KMS-11 (cell line): ENCODE results near the gene UBE2Q1.

Source experiments
- H2AFZ ChIP-seq: fragments of 200-600 bp; sonication (generic); 2 replicates; pipeline ENCODE4 v1.6.1; 2016; ENCODE audit warnings: antibody characterized with exemption, mixed run types, low read depth
- H3K27ac ChIP-seq: fragments of 200-600 bp; sonication (generic); 2 replicates; pipeline ENCODE4 v1.6.1; 2016; ENCODE audit warnings: mild to moderate bottlenecking, mixed run types
- H3K27me3 ChIP-seq: fragments of 200-600 bp; sonication (generic); 2 replicates; pipeline ENCODE4 v1.6.1; 2017; ENCODE audit warnings: mild to moderate bottlenecking, low read depth, mixed run types, moderate library complexity; ENCODE audit not compliant: insufficient read depth
- H3K36me3 ChIP-seq: fragments of 200-600 bp; sonication (generic); 2 replicates; pipeline ENCODE4 v1.6.1; 2017; ENCODE audit warnings: mild to moderate bottlenecking, mixed run types; ENCODE audit not compliant: insufficient read depth
- H3K4me1 ChIP-seq: fragments of 200-600 bp; sonication (generic); 2 replicates; pipeline ENCODE4 v1.6.1; 2016; ENCODE audit warnings: mild to moderate bottlenecking, low read depth, mixed run types; ENCODE audit not compliant: poor library complexity, severe bottlenecking
- H3K4me2 ChIP-seq: fragments of 200-600 bp; sonication (generic); 2 replicates; pipeline ENCODE4 v1.7.0; 2016; ENCODE audit warnings: mild to moderate bottlenecking, mixed run types
- H3K4me3 ChIP-seq: fragments of 200-600 bp; sonication (generic); IDR thresholded peaks from 2 replicates; pipeline ENCODE4 v1.6.1; 2017; ENCODE audit warnings: low read depth, low read length, mixed read lengths; ENCODE audit not compliant: insufficient read depth
- H3K79me2 ChIP-seq: fragments of 200-600 bp; sonication (generic); 2 replicates; pipeline ENCODE4 v1.6.1; 2016; ENCODE audit warnings: low read depth, mixed run types; ENCODE audit not compliant: insufficient read depth
- H3K9ac ChIP-seq: fragments of 200-600 bp; sonication (generic); 2 replicates; pipeline ENCODE4 v1.6.1; 2016; ENCODE audit warnings: mild to moderate bottlenecking, mixed run types
- H4K20me1 ChIP-seq: fragments of 200-600 bp; sonication (generic); 2 replicates; pipeline ENCODE4 v1.6.1; 2016; ENCODE audit warnings: mild to moderate bottlenecking, mixed run types; ENCODE audit not compliant: insufficient read depth
- TF ChIP-seq, protein P1 (sequence below): fragments of 200-600 bp; sonication (generic); conservative IDR thresholded peaks from 2 replicates; pipeline ENCODE4 v1.6.1; 2017; ENCODE audit warnings: low read depth, mild to moderate bottlenecking, antibody characterized with exemption, low read length, moderate library complexity, mixed read lengths

UBE2Q1 gene

GRCh38 chr1:154603317-154603716 lies 44.9 kb upstream of the UBE2Q1 start:
- H3K27me3 ChIP-seq: no peaks in the 10 kb centered on the region
- no peak overlapping the region for H3K27ac ChIP-seq
- peaks cover 19% of the 10 kb centered on the region; the same call in 1 of the 2 replicates for H3K36me3 ChIP-seq
- H3K4me1 ChIP-seq: peaks cover 87% of the 10 kb centered on the region
- no peak overlapping the region for H3K9ac ChIP-seq
- no peak overlapping the region for H3K4me2 ChIP-seq
- H4K20me1 ChIP-seq: peaks cover 70% of the 10 kb centered on the region
- no peak overlapping the region for H2AFZ ChIP-seq
- H3K79me2 ChIP-seq: peaks cover 97% of the 10 kb centered on the region
- no peak overlapping the region for H3K4me3 ChIP-seq
- TF ChIP-seq, protein P1, sequence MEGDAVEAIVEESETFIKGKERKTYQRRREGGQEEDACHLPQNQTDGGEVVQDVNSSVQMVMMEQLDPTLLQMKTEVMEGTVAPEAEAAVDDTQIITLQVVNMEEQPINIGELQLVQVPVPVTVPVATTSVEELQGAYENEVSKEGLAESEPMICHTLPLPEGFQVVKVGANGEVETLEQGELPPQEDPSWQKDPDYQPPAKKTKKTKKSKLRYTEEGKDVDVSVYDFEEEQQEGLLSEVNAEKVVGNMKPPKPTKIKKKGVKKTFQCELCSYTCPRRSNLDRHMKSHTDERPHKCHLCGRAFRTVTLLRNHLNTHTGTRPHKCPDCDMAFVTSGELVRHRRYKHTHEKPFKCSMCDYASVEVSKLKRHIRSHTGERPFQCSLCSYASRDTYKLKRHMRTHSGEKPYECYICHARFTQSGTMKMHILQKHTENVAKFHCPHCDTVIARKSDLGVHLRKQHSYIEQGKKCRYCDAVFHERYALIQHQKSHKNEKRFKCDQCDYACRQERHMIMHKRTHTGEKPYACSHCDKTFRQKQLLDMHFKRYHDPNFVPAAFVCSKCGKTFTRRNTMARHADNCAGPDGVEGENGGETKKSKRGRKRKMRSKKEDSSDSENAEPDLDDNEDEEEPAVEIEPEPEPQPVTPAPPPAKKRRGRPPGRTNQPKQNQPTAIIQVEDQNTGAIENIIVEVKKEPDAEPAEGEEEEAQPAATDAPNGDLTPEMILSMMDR: no peak

DNA sequence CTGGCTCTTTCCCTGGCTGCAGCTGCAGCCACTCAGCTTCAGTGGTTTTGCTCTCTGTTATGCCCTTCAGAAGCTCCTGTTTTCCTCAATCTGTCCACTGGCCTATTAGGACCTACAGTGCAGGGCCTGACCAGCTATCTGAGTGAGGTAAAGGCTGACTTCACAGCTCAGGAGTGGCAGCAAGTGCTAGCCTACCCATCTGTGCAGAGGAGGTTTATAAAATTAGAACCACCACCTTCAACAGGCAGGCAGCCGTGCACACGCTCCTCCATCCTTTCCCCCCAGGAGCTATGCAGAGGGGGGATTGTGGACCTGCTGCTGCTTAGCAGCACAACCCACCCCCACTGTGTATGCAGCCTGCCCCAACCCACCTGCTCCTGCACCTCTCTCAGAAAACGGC lies 41.2 kb upstream of the UBE2Q1 start:
- no peak overlapping the region for H3K27ac ChIP-seq
- peaks cover 60% of the 10 kb centered on the region for H3K4me1 ChIP-seq
- no peak overlapping the region for H3K4me3 ChIP-seq
- TF ChIP-seq, protein P1: no peak
- peaks cover 64% of the 10 kb centered on the region for H3K79me2 ChIP-seq
- H3K9ac ChIP-seq: no peak overlapping the region
- peaks cover 41% of the 10 kb centered on the region; the same call in 1 of the 2 replicates for H3K36me3 ChIP-seq
- H4K20me1 ChIP-seq: peaks cover 56% of the 10 kb centered on the region
- no peak overlapping the region for H3K4me2 ChIP-seq
- H3K27me3 ChIP-seq: no peaks in the 10 kb centered on the region
- H2AFZ ChIP-seq: no peak overlapping the region

GRCh38 chr1:154598871-154599635 lies 40.6 kb upstream of the UBE2Q1 start:
- H3K36me3 ChIP-seq: peaks cover 47% of the 10 kb centered on the region; the same call in 1 of the 2 replicates
- H3K79me2 ChIP-seq: peaks cover 58% of the 10 kb centered on the region
- H3K27ac ChIP-seq: no peak overlapping the region
- no peak overlapping the region for H3K4me2 ChIP-seq
- H4K20me1 ChIP-seq: peaks cover 50% of the 10 kb centered on the region
- no peak overlapping the region for H3K9ac ChIP-seq
- no peaks in the 10 kb centered on the region for H3K27me3 ChIP-seq
- no peak overlapping the region for H2AFZ ChIP-seq
- H3K4me3 ChIP-seq: no peak overlapping the region
- H3K4me1 ChIP-seq: peaks cover 54% of the 10 kb centered on the region
- TF ChIP-seq, protein P1: no peak

DNA sequence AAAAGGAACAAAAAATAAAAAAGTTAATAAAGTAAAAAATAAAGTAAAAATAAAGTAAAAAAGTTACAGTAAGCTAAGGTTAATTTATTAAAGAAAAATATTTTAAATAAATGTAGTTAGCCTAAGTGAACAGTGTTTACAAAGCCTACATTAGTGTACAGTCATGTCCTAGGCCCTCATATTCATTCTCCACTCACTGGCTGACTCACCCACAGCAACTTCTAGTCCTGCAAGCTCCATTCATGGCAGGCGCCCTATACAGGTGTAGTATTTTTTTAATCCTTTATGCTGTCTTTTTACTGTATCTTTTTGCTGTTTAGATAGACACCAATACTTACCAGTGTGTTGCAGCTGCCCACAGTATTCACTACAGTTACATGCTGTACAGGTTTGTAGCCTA lies 37.2 kb upstream of the UBE2Q1 start:
- TF ChIP-seq, protein P1: no peak
- Histone ChIP-seq H3K4me2 (no peak overlapping the region), H3K36me3 (peaks cover 42% of the 10 kb centered on the region; the same call in 1 of the 2 replicates), H3K27me3 (no peaks in the 10 kb centered on the region), H3K27ac (no peak overlapping the region), H3K9ac (no peak overlapping the region), H3K79me2 (peaks cover 24% of the 10 kb centered on the region), H3K4me3 (no peak overlapping the region), H3K4me1 (peaks cover 19% of the 10 kb centered on the region), H4K20me1 (peaks cover 22% of the 10 kb centered on the region), H2AFZ (no peak overlapping the region)
